GM12873 (cell line): ENCODE data around the gene TNXB.

Experiments
- TF ChIP-seq, protein P1 (sequence below): IDR thresholded peaks from 2 replicates; pipeline ENCODE4 v1.5.1; 2012; ENCODE audit warnings: low read depth, mild to moderate bottlenecking, moderate library complexity, low read length, control low read depth; ENCODE audit not compliant: insufficient read depth; ENCODE audit errors: missing control alignments

TNXB gene

DNA sequence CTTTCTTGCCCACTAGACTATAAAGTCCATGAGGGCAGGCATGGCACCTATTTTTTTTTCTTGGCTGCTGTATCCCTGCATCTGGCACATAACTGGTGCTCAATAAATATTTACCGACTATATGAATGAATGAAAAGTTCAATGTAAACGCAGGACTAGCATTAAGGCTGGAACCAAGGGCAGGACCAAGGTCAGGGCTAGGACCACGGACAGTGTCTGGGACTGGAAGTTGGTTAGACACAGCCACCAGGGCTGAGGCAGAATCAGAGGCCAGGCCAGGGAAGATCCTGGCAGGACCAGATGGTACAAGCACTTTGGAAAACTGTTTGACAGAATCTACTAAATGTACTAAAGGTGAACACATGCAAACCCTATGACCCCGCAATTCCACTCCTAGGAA is 3.7 kb downstream of the TNXB start:
- TF ChIP-seq, protein P1, sequence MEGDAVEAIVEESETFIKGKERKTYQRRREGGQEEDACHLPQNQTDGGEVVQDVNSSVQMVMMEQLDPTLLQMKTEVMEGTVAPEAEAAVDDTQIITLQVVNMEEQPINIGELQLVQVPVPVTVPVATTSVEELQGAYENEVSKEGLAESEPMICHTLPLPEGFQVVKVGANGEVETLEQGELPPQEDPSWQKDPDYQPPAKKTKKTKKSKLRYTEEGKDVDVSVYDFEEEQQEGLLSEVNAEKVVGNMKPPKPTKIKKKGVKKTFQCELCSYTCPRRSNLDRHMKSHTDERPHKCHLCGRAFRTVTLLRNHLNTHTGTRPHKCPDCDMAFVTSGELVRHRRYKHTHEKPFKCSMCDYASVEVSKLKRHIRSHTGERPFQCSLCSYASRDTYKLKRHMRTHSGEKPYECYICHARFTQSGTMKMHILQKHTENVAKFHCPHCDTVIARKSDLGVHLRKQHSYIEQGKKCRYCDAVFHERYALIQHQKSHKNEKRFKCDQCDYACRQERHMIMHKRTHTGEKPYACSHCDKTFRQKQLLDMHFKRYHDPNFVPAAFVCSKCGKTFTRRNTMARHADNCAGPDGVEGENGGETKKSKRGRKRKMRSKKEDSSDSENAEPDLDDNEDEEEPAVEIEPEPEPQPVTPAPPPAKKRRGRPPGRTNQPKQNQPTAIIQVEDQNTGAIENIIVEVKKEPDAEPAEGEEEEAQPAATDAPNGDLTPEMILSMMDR: no peak

DNA sequence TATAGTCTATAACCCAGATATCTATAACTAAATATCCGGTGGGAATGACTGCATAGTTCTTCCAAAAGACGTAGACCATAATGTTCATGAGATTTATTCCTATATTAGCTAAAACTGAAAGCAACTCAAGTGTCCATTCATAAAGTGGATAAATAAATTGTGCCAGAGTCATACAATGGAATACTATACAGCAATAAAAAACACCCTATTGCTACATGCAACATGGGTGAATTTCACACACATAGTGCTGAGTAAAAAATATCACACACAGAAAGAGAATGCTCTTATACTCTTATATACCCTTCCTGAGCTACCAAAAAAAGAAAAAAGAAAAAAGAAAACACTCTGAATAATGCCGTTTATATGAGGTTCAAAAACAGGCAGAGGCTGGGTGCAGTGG is 6.9 kb downstream of the TNXB start:
- TF ChIP-seq, protein P1: no peak

DNA sequence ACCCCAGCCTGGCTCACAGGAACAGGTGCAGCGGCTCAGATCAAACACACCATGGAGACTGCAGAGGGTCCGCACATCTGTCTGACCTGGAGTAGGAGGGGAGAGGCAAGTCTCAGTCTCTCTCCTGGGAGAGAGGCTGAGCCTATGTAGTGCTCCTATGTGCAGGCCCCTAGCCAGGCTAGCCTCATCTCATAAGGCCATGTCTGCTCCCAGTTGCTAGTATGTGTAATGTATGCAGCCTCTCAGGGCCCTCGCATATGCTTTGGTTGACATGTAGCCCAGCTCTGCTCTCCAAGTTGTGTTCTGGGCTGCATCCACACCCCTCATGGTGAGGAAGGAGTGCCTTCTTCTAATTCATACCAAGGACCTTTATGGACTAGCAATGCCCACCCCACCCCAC is 11.8 kb downstream of the TNXB start:
- TF ChIP-seq, protein P1: no peak

DNA sequence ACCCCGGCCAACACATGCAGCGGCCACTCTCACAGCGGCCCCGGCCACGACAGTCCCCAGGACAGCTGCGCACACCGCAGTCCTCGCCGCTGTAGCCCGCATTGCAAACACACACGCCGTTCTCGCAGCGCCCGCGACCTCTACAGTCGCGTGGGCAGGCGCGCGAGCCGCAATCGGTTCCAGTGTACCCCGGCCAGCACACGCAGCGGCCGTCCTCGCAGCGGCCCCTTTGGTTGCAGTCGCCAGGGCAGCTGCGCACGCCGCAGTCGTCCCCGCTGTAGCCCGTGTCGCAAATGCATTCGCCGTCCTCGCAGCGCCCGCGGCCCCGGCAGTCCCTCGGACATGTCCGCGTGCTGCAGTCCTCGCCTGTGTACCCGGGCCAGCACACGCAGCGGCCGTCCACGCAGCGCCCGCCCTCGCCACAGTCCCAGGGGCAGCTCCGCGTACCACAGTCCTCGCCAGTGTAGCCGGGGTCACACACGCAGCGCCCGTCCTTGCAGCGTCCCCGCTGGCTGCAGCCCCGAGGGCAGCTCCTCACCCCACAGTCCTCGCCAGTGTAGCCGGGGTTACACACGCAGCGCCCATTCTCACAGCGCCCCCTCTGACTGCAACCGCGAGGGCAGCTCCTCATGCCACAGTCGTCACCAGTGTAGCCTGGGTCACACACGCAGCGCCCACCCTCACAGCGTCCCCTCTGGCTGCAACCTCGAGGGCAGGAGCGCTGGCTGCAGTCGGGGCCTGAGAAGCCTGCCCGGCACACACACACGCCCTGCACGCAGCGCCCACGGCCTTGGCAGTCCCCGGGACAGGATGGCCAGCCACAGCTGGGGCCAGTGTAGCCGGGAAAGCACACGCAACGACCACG is 12.5 kb downstream of the TNXB start:
- TF ChIP-seq, protein P1: no peak

DNA sequence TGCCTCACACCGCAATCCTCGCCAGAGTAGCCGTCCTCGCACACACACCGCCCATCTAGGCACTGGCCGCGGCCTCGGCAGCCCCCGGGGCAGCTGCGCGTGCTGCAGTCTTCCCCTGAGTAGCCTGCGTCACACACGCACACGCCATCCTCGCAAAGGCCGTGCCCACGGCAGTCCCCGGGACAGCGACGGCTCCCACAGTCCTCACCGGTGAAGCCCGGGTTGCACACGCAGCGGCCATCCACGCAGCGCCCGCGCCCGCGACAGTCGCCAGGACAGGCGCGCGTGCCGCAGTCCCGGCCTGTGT is 13.1 kb downstream of the TNXB start:
- TF ChIP-seq, protein P1: no peak

DNA sequence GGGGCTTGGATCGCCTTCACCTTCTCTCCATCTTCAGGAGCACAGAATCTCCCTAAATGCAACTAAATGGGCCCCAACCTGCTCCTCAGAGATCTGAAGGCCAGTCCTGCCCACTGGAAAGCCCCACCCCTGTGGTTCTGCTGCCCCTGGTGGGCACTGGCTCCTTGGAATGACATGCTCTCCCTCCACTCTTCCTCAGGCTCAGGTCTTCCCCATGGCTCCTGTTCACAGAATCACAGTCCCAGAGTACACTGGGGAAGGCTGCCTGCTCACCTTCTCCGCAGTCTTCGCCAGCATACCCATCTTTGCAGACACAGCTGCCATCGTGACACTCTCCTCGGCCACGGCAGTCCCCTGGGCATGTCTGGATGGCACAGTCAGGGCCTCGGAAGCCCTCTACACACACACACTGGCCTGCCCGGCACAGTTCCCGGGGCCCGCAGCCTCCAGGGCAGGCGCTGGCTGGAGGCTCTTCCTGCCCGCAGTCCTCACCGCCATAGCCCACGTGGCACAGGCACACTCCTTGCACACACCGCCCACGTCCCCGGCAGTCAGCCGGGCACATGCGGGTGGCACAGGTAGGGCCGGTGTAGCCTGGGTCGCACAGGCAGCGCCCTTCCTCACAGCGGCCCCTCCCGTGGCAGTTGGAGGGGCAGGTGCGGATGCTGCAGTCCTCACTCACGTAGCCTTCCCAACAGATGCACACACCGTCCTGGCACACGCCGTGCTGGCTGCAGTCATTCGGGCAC is 13.6 kb downstream of the TNXB start:
- TF ChIP-seq, protein P1: peak; percentile 5

DNA sequence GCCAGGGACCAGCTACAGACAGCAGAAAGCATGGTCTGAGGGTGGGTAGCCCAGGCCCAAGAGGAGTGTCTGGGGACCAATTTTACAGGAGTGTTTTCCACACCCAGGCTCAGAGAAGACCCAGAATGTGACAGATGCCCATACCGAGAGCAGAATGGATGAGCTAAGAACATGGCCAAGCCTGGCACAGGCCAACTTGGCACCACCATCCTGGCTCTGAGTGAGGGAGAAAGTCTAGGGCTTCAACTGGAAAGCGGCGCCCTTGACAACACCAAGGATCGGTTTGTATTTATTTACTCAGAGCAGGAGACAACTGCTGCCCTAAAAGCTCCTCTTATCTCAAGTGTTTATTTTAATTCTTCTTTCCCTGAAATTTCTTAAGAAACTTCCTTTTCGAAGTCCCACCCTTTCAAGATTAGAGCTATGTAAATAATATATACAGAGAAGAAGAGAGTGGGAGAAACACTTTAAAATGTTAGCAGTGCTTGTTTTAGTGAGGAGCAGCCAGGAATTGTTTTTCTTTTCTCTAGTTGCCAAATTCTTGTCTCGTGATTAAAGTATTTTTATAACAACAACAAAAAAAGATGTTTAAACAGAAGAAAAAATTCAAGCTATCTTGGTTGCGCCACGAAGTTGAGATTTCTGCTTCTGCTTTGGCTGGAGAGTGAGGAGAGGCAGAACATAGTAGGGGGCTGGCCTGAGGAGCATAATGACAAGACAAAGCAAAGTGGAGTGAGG is 16.2 kb downstream of the TNXB start:
- TF ChIP-seq, protein P1: no peak
